Activated CD8-positive, alpha-beta memory T cell treated with anti-CD3 and anti-CD28 coated beads, Interleukin-2, amount 50 U/mL, for 24 hours (primary cell): ENCODE data around the gene EIF3L.
"Not testable (repeated sequence)": the region's sequence is repeated elsewhere in the genome, so short reads cannot be mapped to it uniquely, and the experiment has no call there.

Experiments used
- DNase-seq: peaks from one replicate; pipeline ENCODE4 v3.0.0-alpha.2; 2020; ENCODE audit errors: extremely low read depth

The EIF3L gene

GRCh38 chr22:37849089-37849751, at the start of gene EIF3L:
Gene EIF3L, plus strand, starts transcription at chr22:37849419. Its CDS starts 31 bp downstream, at chr22:37849450.
- peak; percentile 80 for DNase-seq

GRCh38 chr22:37799979-37800378, 49.2 kb upstream of the EIF3L start:
- not testable (repeated sequence) for DNase-seq

GRCh38 chr22:37801946-37802309, 47.3 kb upstream of the EIF3L start:
- DNase-seq: no peak

GRCh38 chr22:37802310-37803194, 46.7 kb upstream of the EIF3L start:
- DNase-seq: no peak

- no peak for DNase-seq
These were observed 46.0 kb upstream of the EIF3L start for GRCh38 chr22:37803195-37803638.

- DNase-seq: no peak
These were observed 45.4 kb upstream of the EIF3L start for GRCh38 chr22:37803639-37804351.

GRCh38 chr22:37804352-37804880, 44.8 kb upstream of the EIF3L start:
- DNase-seq: no peak

- no peak for DNase-seq
These were observed 44.1 kb upstream of the EIF3L start for GRCh38 chr22:37804881-37805809.

GRCh38 chr22:37805810-37806277, 43.4 kb upstream of the EIF3L start:
- DNase-seq: no peak

GRCh38 chr22:37806409-37807333, 42.5 kb upstream of the EIF3L start:
- DNase-seq: no peak

- peak; percentile 72 for DNase-seq
These were observed 41.6 kb upstream of the EIF3L start, which contains the start of gene GCAT for GRCh38 chr22:37807410-37808293. Gene GCAT, plus strand, starts transcription at chr22:37807934. Its CDS starts 34 bp downstream, at chr22:37807968.

- no peak for DNase-seq
These were observed 40.9 kb upstream of the EIF3L start for GRCh38 chr22:37808294-37808657.

- no peak for DNase-seq
These were observed 39.4 kb upstream of the EIF3L start for GRCh38 chr22:37809672-37810333.

- DNase-seq: no peak
These were observed 37.4 kb upstream of the EIF3L start for GRCh38 chr22:37811867-37812266.

GRCh38 chr22:37812869-37813678, 36.1 kb upstream of the EIF3L start:
- no peak for DNase-seq

GRCh38 chr22:37815593-37815992, 33.6 kb upstream of the EIF3L start:
- no peak for DNase-seq

GRCh38 chr22:37816543-37817180, 32.6 kb upstream of the EIF3L start:
- DNase-seq: no peak
